ENCODE data around the gene MOV10L1. TPM values are rescaled to one million over a fixed set of nuclear protein-coding genes. Genes with fewer than 3 reads are reported as not detected.

Gene MOV10L1
- total RNA-seq, 2 donors from 2014 or later, result 0.27 to 0.50 TPM

DNA sequence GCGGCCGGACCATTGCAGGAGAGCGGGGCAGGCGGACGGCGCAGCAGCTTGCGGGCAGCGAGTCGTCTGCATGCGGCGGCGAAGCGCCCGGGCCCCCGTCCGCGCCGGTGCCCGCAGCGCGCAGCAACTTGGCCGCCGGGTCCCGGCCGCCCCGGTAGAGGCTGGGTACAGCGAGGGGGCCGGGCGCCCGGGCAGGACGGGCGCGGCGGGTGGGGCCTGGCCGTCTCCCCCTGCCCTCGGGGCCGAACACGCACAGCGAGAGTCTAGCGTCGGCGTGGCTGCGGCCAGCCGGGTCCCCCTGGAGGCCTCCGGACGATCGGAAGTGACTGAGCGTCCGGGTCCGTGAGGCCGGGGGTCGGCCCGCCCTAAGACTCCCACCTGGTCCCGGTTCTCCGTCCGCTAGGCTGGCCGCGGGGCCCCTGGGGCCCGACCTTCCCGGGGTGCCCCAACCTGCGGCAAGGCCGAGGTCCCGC lies 95.1 kb downstream of the MOV10L1 start:
- Histone ChIP-seq H3K9ac (ENCODE audit: low read depth in 2 of 2, low read length in 2 of 2) (peak overlapping the region; percentile 61 to 83), H3K4me1 (peaks cover 25% of the 10 kb centered on the region), H3K27me3 (no peaks in the 10 kb centered on the region), H3K4me3 (peak overlapping the region; percentile 42), H3K36me3 (no peaks in the 10 kb centered on the region), H3K9me3 (no peaks in the 10 kb centered on the region), H3K27ac (peak overlapping the region; percentile 3)
- DNase-seq, result no peak
- intact Hi-C loops (cut with DNase I), result no loop called here
- TF ChIP-seq, protein P1, sequence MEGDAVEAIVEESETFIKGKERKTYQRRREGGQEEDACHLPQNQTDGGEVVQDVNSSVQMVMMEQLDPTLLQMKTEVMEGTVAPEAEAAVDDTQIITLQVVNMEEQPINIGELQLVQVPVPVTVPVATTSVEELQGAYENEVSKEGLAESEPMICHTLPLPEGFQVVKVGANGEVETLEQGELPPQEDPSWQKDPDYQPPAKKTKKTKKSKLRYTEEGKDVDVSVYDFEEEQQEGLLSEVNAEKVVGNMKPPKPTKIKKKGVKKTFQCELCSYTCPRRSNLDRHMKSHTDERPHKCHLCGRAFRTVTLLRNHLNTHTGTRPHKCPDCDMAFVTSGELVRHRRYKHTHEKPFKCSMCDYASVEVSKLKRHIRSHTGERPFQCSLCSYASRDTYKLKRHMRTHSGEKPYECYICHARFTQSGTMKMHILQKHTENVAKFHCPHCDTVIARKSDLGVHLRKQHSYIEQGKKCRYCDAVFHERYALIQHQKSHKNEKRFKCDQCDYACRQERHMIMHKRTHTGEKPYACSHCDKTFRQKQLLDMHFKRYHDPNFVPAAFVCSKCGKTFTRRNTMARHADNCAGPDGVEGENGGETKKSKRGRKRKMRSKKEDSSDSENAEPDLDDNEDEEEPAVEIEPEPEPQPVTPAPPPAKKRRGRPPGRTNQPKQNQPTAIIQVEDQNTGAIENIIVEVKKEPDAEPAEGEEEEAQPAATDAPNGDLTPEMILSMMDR (IDR thresholded peaks at IDR 0.05), result no peak

GRCh38 chr22:50185375-50186087 lies 95.7 kb downstream of the MOV10L1 start, which contains the start of gene TRABD:
Gene TRABD (plus strand): TSS chr22:50185913. CDS start chr22:50193061, 7,148 bp downstream.
- TF ChIP-seq, protein P1 (IDR thresholded peaks at IDR 0.05), result no peak
- peaks cover 26% of the 10 kb centered on the region for H3K4me1 ChIP-seq
- H3K9ac ChIP-seq (ENCODE audit: low read depth in 2 of 2, low read length in 2 of 2), result peak within 1 kb of the TSS; percentile 81 to 83
- H3K27me3 ChIP-seq, result no peaks in the 10 kb centered on the region
- peak within 1 kb of the TSS; percentile 80 for H3K4me3 ChIP-seq
- intact Hi-C loops (cut with DNase I), result no loop called here
- peak within 1 kb of the TSS; percentile 56 for H3K27ac ChIP-seq
- no peaks in the 10 kb centered on the region for H3K36me3 ChIP-seq
- peak; percentile 86 for DNase-seq
- no peaks in the 10 kb centered on the region for H3K9me3 ChIP-seq

DNA sequence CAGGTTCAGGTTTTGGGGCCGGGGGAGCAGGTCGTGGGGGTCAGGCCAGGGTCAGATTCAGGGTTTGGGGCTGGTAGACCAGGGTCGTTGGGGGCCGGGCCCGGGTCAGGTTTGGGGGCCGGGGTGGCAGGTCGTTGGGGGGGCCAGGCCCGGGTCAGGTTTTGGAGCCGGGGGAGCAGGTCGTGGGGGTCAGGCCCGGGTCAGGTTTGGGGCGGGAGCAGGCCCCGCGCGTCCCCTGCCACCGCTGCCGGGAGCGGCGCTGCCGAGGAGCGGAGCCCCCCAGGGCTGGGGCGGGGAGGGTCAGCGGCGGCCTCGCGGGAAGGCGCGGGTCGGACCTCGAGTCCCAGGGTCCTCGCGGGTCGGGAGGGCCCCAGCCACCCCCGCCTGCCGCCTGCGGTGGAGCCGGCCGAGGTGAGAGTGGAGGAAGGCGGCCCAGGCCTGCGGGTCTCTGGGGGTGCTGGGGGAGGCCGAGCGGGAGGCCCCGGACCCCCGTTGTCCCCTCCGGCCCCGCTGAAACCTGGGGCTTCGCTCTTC lies 96.4 kb downstream of the MOV10L1 start:
- H3K36me3 ChIP-seq, result no peaks in the 10 kb centered on the region
- no peaks in the 10 kb centered on the region for H3K27me3 ChIP-seq
- H3K9me3 ChIP-seq, result no peaks in the 10 kb centered on the region
- intact Hi-C loops (cut with DNase I), result no loop called here
- peaks cover 30% of the 10 kb centered on the region for H3K4me1 ChIP-seq
- peak overlapping the region; percentile 78 to 81 for H3K9ac ChIP-seq (ENCODE audit: low read depth in 2 of 2, low read length in 2 of 2)
- DNase-seq, result no peak
- peak overlapping the region; percentile 80 for H3K4me3 ChIP-seq
- peak overlapping the region; percentile 56 for H3K27ac ChIP-seq
- TF ChIP-seq, protein P1 (IDR thresholded peaks at IDR 0.05), result no peak

DNA sequence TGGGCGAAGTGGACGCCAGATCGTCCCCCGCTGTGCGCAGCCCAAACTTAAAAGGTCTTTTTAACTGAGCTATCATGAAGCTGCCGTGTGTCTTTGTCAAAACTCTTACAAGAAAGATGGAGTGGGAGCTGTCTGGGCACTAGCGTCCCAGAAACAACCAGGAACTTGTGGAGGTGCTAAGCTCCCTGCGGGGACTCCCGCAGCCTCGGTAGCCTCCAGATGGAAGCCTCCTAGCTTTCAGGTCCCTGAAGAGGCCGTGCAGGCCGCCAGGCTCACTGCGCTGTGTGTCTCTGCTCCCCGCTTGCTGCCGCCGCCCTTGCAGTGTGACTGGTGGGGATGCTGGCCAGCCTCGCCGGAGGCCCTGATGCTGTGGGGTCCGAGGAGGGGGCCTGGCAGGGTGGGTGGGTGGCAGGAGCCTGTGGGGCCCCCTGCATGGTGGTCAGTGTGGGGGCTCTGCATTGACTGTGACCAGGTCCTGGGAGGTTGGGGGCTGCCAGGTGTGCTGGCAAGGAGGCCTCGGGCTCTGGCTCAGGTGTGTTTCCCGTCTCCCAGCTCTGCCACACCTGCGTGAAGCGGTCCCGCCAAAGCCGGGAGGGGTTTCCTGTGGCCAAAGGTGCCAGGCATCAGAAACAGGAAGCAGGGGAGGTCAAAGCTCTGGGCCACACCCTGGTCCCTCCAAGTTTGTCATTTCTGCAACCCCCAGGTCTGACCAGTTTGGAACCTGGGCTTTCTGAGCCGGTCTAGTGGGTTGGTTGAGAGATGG lies 97.1 kb downstream of the MOV10L1 start:
- Histone ChIP-seq H3K27me3 (no peaks in the 10 kb centered on the region), H3K9me3 (no peaks in the 10 kb centered on the region), H3K4me1 (peaks cover 30% of the 10 kb centered on the region), H3K36me3 (no peaks in the 10 kb centered on the region), H3K27ac (peak overlapping the region; percentile 56), H3K9ac (ENCODE audit: low read depth in 2 of 2, low read length in 2 of 2) (peak overlapping the region; percentile 78 to 81), H3K4me3 (peak overlapping the region; percentile 80)
- TF ChIP-seq, protein P1 (IDR thresholded peaks at IDR 0.05), result no peak
- peak; percentile 81 for DNase-seq
- intact Hi-C loops (cut with DNase I), result no loop called here

DNA sequence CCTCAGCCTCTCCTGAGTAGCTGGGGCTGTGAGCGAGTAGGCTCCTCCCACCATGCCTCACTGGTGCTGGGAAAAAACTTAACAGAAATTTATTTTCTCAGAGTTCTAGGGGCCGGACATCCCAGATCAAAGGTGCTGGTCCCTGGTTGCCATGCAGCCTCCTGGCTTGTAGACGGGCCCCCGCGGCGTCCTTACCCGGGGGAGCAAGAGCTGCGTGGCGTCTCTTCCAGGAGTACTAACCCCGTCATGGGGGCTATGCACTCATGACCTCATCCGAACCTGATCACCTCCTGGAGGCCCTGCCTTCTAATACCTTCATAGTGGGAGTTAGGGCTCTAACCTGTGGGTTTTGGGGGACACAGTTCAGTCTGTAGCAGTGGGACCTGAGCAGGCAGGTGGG lies 98.5 kb downstream of the MOV10L1 start:
- Histone ChIP-seq H3K27ac (no peak overlapping the region), H3K9ac (ENCODE audit: low read depth in 2 of 2, low read length in 2 of 2) (peak overlapping the region in 1 of 2 donors; percentile 84), H3K4me1 (peaks cover 35% of the 10 kb centered on the region), H3K9me3 (no peaks in the 10 kb centered on the region), H3K4me3 (no peak overlapping the region), H3K27me3 (no peaks in the 10 kb centered on the region), H3K36me3 (no peaks in the 10 kb centered on the region)
- DNase-seq, result no peak
- TF ChIP-seq, protein P1 (IDR thresholded peaks at IDR 0.05), result no peak
- intact Hi-C loops (cut with DNase I), result no loop called here

Measured in colonic mucosa (tissue), 4 donors.